A549 (cell line): ENCODE measurements around the gene RGSL1. TPM values are rescaled to one million over a fixed set of nuclear protein-coding genes. Genes with fewer than 3 reads are reported as not detected.

ENCODE experiments used
- ATAC-seq, 2 experiments: fragments of 200-7000 bp in 1 of 2; fragments of >200 bp in 1 of 2; cut with Nextera tagmentation in 1 of 2; cut with Tn5 transposase in 1 of 2; 3 replicates each; pipeline versions ENCODE4 v1.8.0 to v1.9.1; 2018 to 2020; ENCODE audit warnings: mild to moderate bottlenecking in 1 of 2, moderate library complexity in 1 of 2
- CTCF ChIA-PET: fragments of 300-600 bp; sonication (Branson Sonifier 250); formaldehyde crosslinking; extraction: SDS; loops from one replicate; lab custom pipeline; 2021; ENCODE audit warnings: antibody characterized with exemption, inconsistent platforms; lab: Yijun Ruan, JAX
- POLR2A ChIA-PET: fragments of 350-600 bp; formaldehyde crosslinking; extraction: SDS; loops from one replicate; lab custom pipeline; 2021; ENCODE audit warnings: antibody characterized with exemption, inconsistent platforms; lab: Yijun Ruan, JAX
- DNase-seq, 2 experiments: peaks; one replicate each; pipeline versions ENCODE4 v3.0.0 to v3.0.0-alpha.2; 2011 to 2016; ENCODE audit warnings: low read depth in 1 of 2, low spot score in 1 of 2
- FAIRE-seq: peaks from 2 replicates; lab custom pipeline; 2011; peaks lifted over from hg19 to GRCh38; lab: Jason Lieb, UNC
- H3K27ac ChIP-seq, 2 experiments: fragments of >200 bp; sonication (Bioruptor Twin); formaldehyde crosslinking; 3 replicates each; pipeline ENCODE4 v1.5.1; 2016 to 2017
- H3K4me1 ChIP-seq: fragments of >200 bp; sonication (Bioruptor Twin); formaldehyde crosslinking; 3 replicates; pipeline ENCODE4 v1.6.1; 2016
- H3K4me2 ChIP-seq: fragments of >200 bp; sonication (Bioruptor Twin); formaldehyde crosslinking; 3 replicates; pipeline ENCODE4 v1.6.1; 2016
- H3K4me3 ChIP-seq: fragments of >200 bp; sonication (Bioruptor Twin); formaldehyde crosslinking; 3 replicates; pipeline ENCODE4 v1.5.1; 2016
- H3K9me3 ChIP-seq: fragments of >200 bp; sonication (Bioruptor Twin); formaldehyde crosslinking; 3 replicates; pipeline ENCODE4 v1.6.1; 2016
- CBX2 ChIP-seq: fragments of 200-600 bp; sonication (generic); IDR thresholded peaks from 2 replicates; pipeline ENCODE4 v1.6.1; 2016; ENCODE audit warnings: low read depth, mild to moderate bottlenecking, borderline replicate concordance
- CHD4 ChIP-seq: fragments of 200-600 bp; sonication (generic); IDR thresholded peaks from 2 replicates; pipeline ENCODE4 v1.6.1; 2016; ENCODE audit warnings: antibody characterized with exemption, mild to moderate bottlenecking, borderline replicate concordance
- EHMT2 ChIP-seq: fragments of 200-600 bp; sonication (generic); IDR thresholded peaks from 2 replicates; pipeline ENCODE4 v1.6.1; 2016; ENCODE audit warnings: antibody characterized with exemption, low read depth, mild to moderate bottlenecking, moderate library complexity
- FOXS1 ChIP-seq: fragments of 250-450 bp; sonication (Bioruptor Pico); IDR thresholded peaks from 2 replicates; pipeline ENCODE4 v1.5.0; 2020; ENCODE audit warnings: mild to moderate bottlenecking, moderate library complexity
- HDAC2 ChIP-seq: fragments of 200-600 bp; sonication (generic); IDR thresholded peaks from 2 replicates; pipeline ENCODE4 v1.6.1; 2016
- HMGXB4 ChIP-seq: fragments of 250-450 bp; sonication (Bioruptor Pico); IDR thresholded peaks from 2 replicates; pipeline ENCODE4 v1.5.0; 2021; ENCODE audit warnings: mild to moderate bottlenecking, moderate library complexity, borderline replicate concordance
- HOXB5 ChIP-seq: fragments of 250-450 bp; sonication (Bioruptor Pico); IDR thresholded peaks from 2 replicates; pipeline ENCODE4 v1.5.0; 2020; ENCODE audit warnings: mild to moderate bottlenecking, moderate library complexity
- MYC ChIP-seq: IDR thresholded peaks from 2 replicates; pipeline ENCODE4 v1.6.1; 2012; ENCODE audit warnings: mild to moderate bottlenecking, inconsistent platforms, low read length, improper control_type of control experiment, borderline replicate concordance
- NPAS2 ChIP-seq: fragments of 250-450 bp; sonication (Bioruptor Pico); IDR thresholded peaks from 2 replicates; pipeline ENCODE4 v1.8.0; 2022; ENCODE audit warnings: mild to moderate bottlenecking, moderate library complexity, borderline replicate concordance
- NR3C1 ChIP-seq: fragments of >200 bp; sonication (Bioruptor Twin); formaldehyde crosslinking; IDR thresholded peaks from 3 replicates; pipeline ENCODE4 v1.6.1; 2017
- PHF8 ChIP-seq: fragments of 200-600 bp; sonication (generic); IDR thresholded peaks from 2 replicates; pipeline ENCODE4 v1.6.1; 2016; ENCODE audit warnings: low read depth, mild to moderate bottlenecking, antibody characterized with exemption, moderate library complexity, borderline replicate concordance
- POLR2A ChIP-seq: IDR thresholded peaks from 2 replicates; pipeline ENCODE4 v1.6.1; 2012; ENCODE audit warnings: mild to moderate bottlenecking, low read length
- POLR2AphosphoS2 ChIP-seq: conservative IDR thresholded peaks from 2 replicates; pipeline ENCODE4 v1.6.1; 2012; ENCODE audit warnings: low read length, improper control_type of control experiment, inconsistent platforms
- RAD21 ChIP-seq, 2 experiments: fragments of >200 bp in 1 of 2; sonication (Bioruptor Twin) in 1 of 2; formaldehyde crosslinking in 1 of 2; IDR thresholded peaks in 1 of 2; conservative IDR thresholded peaks in 1 of 2; 2 replicates in 1 of 2; 3 replicates in 1 of 2; pipeline ENCODE4 v1.6.1; 2012 to 2018; ENCODE audit warnings: inconsistent platforms in 1 of 2
- RCOR1 ChIP-seq: fragments of 150-350 bp; IDR thresholded peaks from 2 replicates; pipeline ENCODE4 v1.6.1; 2014; ENCODE audit warnings: antibody characterized with exemption, low read length, low read depth
- RNF2 ChIP-seq: fragments of 200-600 bp; sonication (generic); IDR thresholded peaks from 2 replicates; pipeline ENCODE4 v1.6.1; 2016; ENCODE audit warnings: low read depth, mild to moderate bottlenecking, antibody characterized with exemption, moderate library complexity, borderline replicate concordance
- SMC3 ChIP-seq: fragments of >200 bp; sonication (Bioruptor Twin); formaldehyde crosslinking; IDR thresholded peaks from 3 replicates; pipeline ENCODE4 v1.6.1; 2018; ENCODE audit warnings: inconsistent platforms
- USF2 ChIP-seq: fragments of 450-650 bp; IDR thresholded peaks from 2 replicates; pipeline ENCODE4 v1.6.1; 2014; ENCODE audit warnings: antibody characterized with exemption
- ZSCAN20 ChIP-seq: fragments of 250-450 bp; sonication (Bioruptor Pico); IDR thresholded peaks from 2 replicates; pipeline ENCODE4 v1.8.0; 2022; ENCODE audit warnings: mild to moderate bottlenecking, moderate library complexity
- WGBS: methylation state at CpG from one replicate; pipeline ENCODE4 v1.1.6; 2017; ENCODE audit errors: missing lambda C conversion rate; 5-methylcytosine and 5-hydroxymethylcytosine counted together
- polyA plus RNA-seq, 4 experiments: library from polyadenylated mRNA; depleted of rRNA in 3 of 4; stranded (reverse); fragments of >200 nt; fragmentation: RNase III in 1 of 4; extraction: RNeasy Plus Mini Kit Qiagen cat#74134 plus additional on column Dnase treatment in 1 of 4; gene quantifications; 2 replicates in 3 of 4; 3 replicates in 1 of 4; pipeline ENCODE4 v1.2.3, GENCODE V29; 2011 to 2017
- TF ChIP-seq, protein P1 (sequence below): fragments of >200 bp; sonication (Bioruptor Twin); formaldehyde crosslinking; IDR thresholded peaks from 3 replicates; pipeline ENCODE4 v1.6.1; 2016
- TF ChIP-seq, protein P2 (sequence below): IDR thresholded peaks from 2 replicates; pipeline ENCODE4 v1.6.1; 2012

Gene RGSL1
- polyA plus RNA-seq, 2 of the 4 experiments (the other 2 are of a cell fraction): not detected

DNA sequence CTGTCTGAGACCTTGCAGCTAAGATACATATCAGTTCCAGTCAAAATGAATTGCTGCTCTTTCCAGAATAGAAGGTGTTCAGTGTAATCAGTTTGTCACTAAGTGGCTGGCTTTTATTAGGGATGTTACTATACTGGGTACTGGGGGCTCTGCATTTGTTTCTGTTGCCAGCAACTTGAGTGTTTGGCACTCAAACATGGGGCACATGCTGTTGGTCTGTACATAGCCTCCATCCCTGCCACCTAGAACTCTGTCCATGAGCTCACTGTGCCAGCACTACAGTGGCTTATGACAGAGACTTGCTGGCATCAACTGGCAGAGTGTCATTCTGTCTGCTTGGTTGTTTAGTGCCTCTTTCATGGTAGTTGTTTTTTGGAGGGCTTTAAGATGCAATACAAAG is 45.1 kb downstream of the RGSL1 start:
- DNase-seq: no peak
- H3K4me1 ChIP-seq: no peaks in the 10 kb centered on the region
- H3K27ac ChIP-seq: no peak overlapping the region
- no peak for FAIRE-seq
- POLR2A ChIA-PET: no interaction called here
- H3K4me2 ChIP-seq: no peak overlapping the region
- H3K4me3 ChIP-seq: no peak overlapping the region
- CTCF ChIA-PET: no interaction called here
- no peak for ATAC-seq
- H3K9me3 ChIP-seq: no peaks in the 10 kb centered on the region
- TF ChIP-seq, protein P1, sequence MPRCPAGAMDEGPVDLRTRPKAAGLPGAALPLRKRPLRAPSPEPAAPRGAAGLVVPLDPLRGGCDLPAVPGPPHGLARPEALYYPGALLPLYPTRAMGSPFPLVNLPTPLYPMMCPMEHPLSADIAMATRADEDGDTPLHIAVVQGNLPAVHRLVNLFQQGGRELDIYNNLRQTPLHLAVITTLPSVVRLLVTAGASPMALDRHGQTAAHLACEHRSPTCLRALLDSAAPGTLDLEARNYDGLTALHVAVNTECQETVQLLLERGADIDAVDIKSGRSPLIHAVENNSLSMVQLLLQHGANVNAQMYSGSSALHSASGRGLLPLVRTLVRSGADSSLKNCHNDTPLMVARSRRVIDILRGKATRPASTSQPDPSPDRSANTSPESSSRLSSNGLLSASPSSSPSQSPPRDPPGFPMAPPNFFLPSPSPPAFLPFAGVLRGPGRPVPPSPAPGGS: no peak
- TF ChIP-seq PHF8 (no peak), HOXB5 (CRISPR knock-in tag) (no peak), HDAC2 (no peak), CHD4 (no peak), RAD21 (conservative IDR thresholded peaks at IDR 0.05 in 1 of 2, IDR thresholded peaks at IDR 0.05 in 1 of 2) (no peak), POLR2A (no peak), FOXS1 (no peak), CBX2 (no peak), USF2 (no peak)
- TF ChIP-seq, protein P2, sequence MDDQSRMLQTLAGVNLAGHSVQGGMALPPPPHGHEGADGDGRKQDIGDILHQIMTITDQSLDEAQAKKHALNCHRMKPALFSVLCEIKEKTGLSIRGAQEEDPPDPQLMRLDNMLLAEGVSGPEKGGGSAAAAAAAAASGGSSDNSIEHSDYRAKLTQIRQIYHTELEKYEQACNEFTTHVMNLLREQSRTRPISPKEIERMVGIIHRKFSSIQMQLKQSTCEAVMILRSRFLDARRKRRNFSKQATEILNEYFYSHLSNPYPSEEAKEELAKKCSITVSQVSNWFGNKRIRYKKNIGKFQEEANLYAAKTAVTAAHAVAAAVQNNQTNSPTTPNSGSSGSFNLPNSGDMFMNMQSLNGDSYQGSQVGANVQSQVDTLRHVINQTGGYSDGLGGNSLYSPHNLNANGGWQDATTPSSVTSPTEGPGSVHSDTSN: no peak
- TF ChIP-seq, all 56 proteins: peak for 0

DNA sequence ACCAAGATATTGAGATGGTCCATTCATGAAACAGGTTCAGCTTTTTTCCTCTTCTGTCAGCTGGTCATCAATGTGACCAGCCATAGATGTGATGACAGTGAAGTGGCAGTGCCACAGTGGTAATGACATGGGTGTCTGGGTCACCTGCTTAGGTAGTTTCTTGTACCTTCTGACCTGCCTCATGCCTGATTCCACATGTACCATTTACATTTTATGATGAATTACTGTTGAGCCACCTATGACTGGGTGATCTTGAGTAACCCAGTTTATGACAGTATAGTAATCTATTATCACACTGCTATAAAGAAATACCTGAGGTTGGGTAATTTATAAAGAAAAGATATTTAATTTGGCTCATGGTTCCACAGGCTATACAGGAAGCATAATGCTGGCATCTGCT is 45.7 kb downstream of the RGSL1 start:
- no peak overlapping the region for H3K4me2 ChIP-seq
- H3K4me3 ChIP-seq: no peak overlapping the region
- DNase-seq (no peak), ATAC-seq (no peak), FAIRE-seq (no peak)
- ChIA-PET CTCF (no interaction called here), POLR2A (no interaction called here)
- no peak overlapping the region for H3K27ac ChIP-seq
- H3K9me3 ChIP-seq: no peaks in the 10 kb centered on the region
- no peaks in the 10 kb centered on the region for H3K4me1 ChIP-seq
- TF ChIP-seq RCOR1: no peak
- TF ChIP-seq HMGXB4 (CRISPR knock-in tag): no peak
- TF ChIP-seq EHMT2: no peak
- no peak for TF ChIP-seq NPAS2 (CRISPR knock-in tag)
- no peak for TF ChIP-seq RNF2

DNA sequence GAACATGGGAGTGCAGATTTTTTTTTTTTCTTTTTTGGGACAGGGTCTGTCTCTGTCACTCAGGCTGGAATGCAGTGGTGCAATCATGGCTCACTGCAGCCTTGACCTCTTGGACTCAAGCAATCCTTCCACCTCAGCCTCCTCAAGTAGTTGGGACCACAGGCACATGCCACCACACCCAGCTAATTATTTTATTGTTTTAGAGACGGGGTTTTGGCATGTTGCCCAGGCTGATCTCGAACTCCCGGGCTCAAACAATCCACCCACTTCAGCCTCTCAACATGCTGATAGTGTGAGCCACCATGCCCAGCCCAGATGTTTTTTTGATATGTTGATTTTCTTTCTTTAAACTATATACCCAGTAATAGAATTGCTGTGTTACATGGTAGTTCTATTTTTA is 57.7 kb downstream of the RGSL1 start:
- no peak overlapping the region for H3K4me3 ChIP-seq
- TF ChIP-seq HOXB5 (CRISPR knock-in tag) (no peak), ZSCAN20 (no peak), SMC3 (no peak), NR3C1 (no peak), POLR2AphosphoS2 (no peak), MYC (no peak)
- TF ChIP-seq, all 56 proteins: peak for 0
- ATAC-seq (no peak), DNase-seq (no peak), FAIRE-seq (no peak)
- ChIA-PET POLR2A (no interaction called here), CTCF (no interaction called here)
- Histone ChIP-seq H3K4me2 (no peak overlapping the region), H3K4me1 (no peaks in the 10 kb centered on the region), H3K27ac (no peak overlapping the region), H3K9me3 (no peaks in the 10 kb centered on the region)
- 3% methylated on average over 3 of the region's 3 CpGs for WGBS
